ENCODE measurements around the gene XYLT1. TPM values are rescaled to one million over a fixed set of nuclear protein-coding genes. Genes with fewer than 3 reads are reported as not detected.

Gene XYLT1
- total and polyA plus RNA-seq, 12 donors: 0.29 to 4.0 (median 1.6) TPM

GRCh38 chr16:17241264-17241835, 229.4 kb downstream of the XYLT1 start:
- Histone ChIP-seq H3K36me3 (no peaks in the 10 kb centered on the region), H3K4me3 (no peak overlapping the region), H3K4me1 (peaks cover 0 to 8% (median 0%) of the 10 kb centered on the region in 9 donors), H3K27me3 (no peaks in the 10 kb centered on the region), H3K27ac (no peak overlapping the region), H3K9me3 (no peaks in the 10 kb centered on the region)
- DNase-seq (no peak), ATAC-seq (no peak)
- no peak for TF ChIP-seq CTCF (IDR thresholded peaks at IDR 0.05)
- intact Hi-C loops (cut with DNase I): no loop called here
- 91 to 92% methylated on average over 8 of the region's 8 CpGs for WGBS, 2 donors

GRCh38 chr16:17238285-17239028, 232.3 kb downstream of the XYLT1 start:
- intact Hi-C loops (cut with DNase I): no loop called here
- Histone ChIP-seq H3K4me1 (peaks cover 0 to 8% (median 0%) of the 10 kb centered on the region in 9 donors), H3K27ac (no peak overlapping the region), H3K36me3 (no peaks in the 10 kb centered on the region), H3K4me3 (no peak overlapping the region), H3K27me3 (no peaks in the 10 kb centered on the region), H3K9me3 (no peaks in the 10 kb centered on the region)
- 89 to 94% methylated on average over 8 of the region's 8 CpGs for WGBS, 2 donors
- no peak for ATAC-seq
- TF ChIP-seq CTCF (IDR thresholded peaks at IDR 0.05): no peak
- no peak for DNase-seq

- TF ChIP-seq CTCF (IDR thresholded peaks at IDR 0.05): peak in 1 of 9 donors; percentile 12
- H3K27ac ChIP-seq: no peak overlapping the region
- no peak overlapping the region for H3K4me3 ChIP-seq
- WGBS, 2 donors: 62 to 73% methylated on average over 8 of the region's 8 CpGs
- H3K4me1 ChIP-seq: peaks cover 0 to 8% (median 0%) of the 10 kb centered on the region in 9 donors
- intact Hi-C loops (cut with DNase I): no loop called here
- no peak for ATAC-seq
- DNase-seq: no peak
- H3K36me3 ChIP-seq: no peaks in the 10 kb centered on the region
- H3K27me3 ChIP-seq: no peaks in the 10 kb centered on the region
- no peaks in the 10 kb centered on the region for H3K9me3 ChIP-seq
Observed at GRCh38 chr16:17237350-17237944, 233.3 kb downstream of the XYLT1 start.

- no peak for DNase-seq
- no peak overlapping the region for H3K4me3 ChIP-seq
- no peaks in the 10 kb centered on the region for H3K27me3 ChIP-seq
- WGBS, 2 donors: 76 to 78% methylated on average over 10 of the region's 10 CpGs
- no peaks in the 10 kb centered on the region for H3K36me3 ChIP-seq
- no peak for ATAC-seq
- peaks cover 0 to 8% (median 0%) of the 10 kb centered on the region in 9 donors for H3K4me1 ChIP-seq
- H3K27ac ChIP-seq: no peak overlapping the region
- no peaks in the 10 kb centered on the region for H3K9me3 ChIP-seq
- no peak for TF ChIP-seq CTCF (IDR thresholded peaks at IDR 0.05)
- intact Hi-C loops (cut with DNase I): no loop called here
Observed at GRCh38 chr16:17235147-17235815, 235.5 kb downstream of the XYLT1 start.

All from heart right ventricle (tissue), 16 donors.